ENCODE measurements around the gene ADD3.

Gene ADD3

GRCh38 chr10:110023785-110024465 is 16.1 kb downstream of the ADD3 start:
- no peak overlapping the region for H3K4me3 ChIP-seq (ENCODE audit: low read depth, low read length, poor library complexity, severe bottlenecking)
- no peaks in the 10 kb centered on the region for H3K9me2 ChIP-seq (ENCODE audit: low read depth, low read length)
- TF ChIP-seq EZH2 (IDR thresholded peaks at IDR 0.05; ENCODE audit: borderline replicate concordance, low read length), result no peak
- TF ChIP-seq, protein P1, sequence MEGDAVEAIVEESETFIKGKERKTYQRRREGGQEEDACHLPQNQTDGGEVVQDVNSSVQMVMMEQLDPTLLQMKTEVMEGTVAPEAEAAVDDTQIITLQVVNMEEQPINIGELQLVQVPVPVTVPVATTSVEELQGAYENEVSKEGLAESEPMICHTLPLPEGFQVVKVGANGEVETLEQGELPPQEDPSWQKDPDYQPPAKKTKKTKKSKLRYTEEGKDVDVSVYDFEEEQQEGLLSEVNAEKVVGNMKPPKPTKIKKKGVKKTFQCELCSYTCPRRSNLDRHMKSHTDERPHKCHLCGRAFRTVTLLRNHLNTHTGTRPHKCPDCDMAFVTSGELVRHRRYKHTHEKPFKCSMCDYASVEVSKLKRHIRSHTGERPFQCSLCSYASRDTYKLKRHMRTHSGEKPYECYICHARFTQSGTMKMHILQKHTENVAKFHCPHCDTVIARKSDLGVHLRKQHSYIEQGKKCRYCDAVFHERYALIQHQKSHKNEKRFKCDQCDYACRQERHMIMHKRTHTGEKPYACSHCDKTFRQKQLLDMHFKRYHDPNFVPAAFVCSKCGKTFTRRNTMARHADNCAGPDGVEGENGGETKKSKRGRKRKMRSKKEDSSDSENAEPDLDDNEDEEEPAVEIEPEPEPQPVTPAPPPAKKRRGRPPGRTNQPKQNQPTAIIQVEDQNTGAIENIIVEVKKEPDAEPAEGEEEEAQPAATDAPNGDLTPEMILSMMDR (IDR thresholded peaks at IDR 0.05; ENCODE audit: low read length), result no peak
- no peaks in the 10 kb centered on the region for H3K36me3 ChIP-seq (ENCODE audit: insufficient read depth, low read length)
- no peak overlapping the region for H3K27ac ChIP-seq (ENCODE audit: low read depth, low read length, poor library complexity, severe bottlenecking)
- H3K4me2 ChIP-seq (ENCODE audit: low read length), result no peak overlapping the region
- peaks cover 94% of the 10 kb centered on the region for H3K79me2 ChIP-seq (ENCODE audit: insufficient read depth, low read length)
- no peaks in the 10 kb centered on the region for H4K20me1 ChIP-seq (ENCODE audit: insufficient read depth, low read length)
- H3K4me1 ChIP-seq (ENCODE audit: insufficient read depth, low read length, severe bottlenecking), result peaks cover 10% of the 10 kb centered on the region
- H3F3A ChIP-seq (ENCODE audit: insufficient read depth, low read length), result no peaks in the 10 kb centered on the region
- no peak overlapping the region for H3K9ac ChIP-seq (ENCODE audit: low read length)
- no peaks in the 10 kb centered on the region for H3K27me3 ChIP-seq (ENCODE audit: insufficient read depth, low read length)
- H2AFZ ChIP-seq (ENCODE audit: low read length), result no peak overlapping the region
- no peaks in the 10 kb centered on the region for H3K9me3 ChIP-seq (ENCODE audit: low read length)

- no peak for TF ChIP-seq EZH2 (IDR thresholded peaks at IDR 0.05; ENCODE audit: borderline replicate concordance, low read length)
- no peak overlapping the region for H3K4me3 ChIP-seq (ENCODE audit: low read depth, low read length, poor library complexity, severe bottlenecking)
- no peaks in the 10 kb centered on the region for H3F3A ChIP-seq (ENCODE audit: insufficient read depth, low read length)
- H3K36me3 ChIP-seq (ENCODE audit: insufficient read depth, low read length), result no peaks in the 10 kb centered on the region
- no peaks in the 10 kb centered on the region for H3K27me3 ChIP-seq (ENCODE audit: insufficient read depth, low read length)
- H3K79me2 ChIP-seq (ENCODE audit: insufficient read depth, low read length), result peaks cover 95% of the 10 kb centered on the region
- H2AFZ ChIP-seq (ENCODE audit: low read length), result no peak overlapping the region
- H3K9ac ChIP-seq (ENCODE audit: low read length), result no peak overlapping the region
- H3K27ac ChIP-seq (ENCODE audit: low read depth, low read length, poor library complexity, severe bottlenecking), result no peak overlapping the region
- H4K20me1 ChIP-seq (ENCODE audit: insufficient read depth, low read length), result no peaks in the 10 kb centered on the region
- no peaks in the 10 kb centered on the region for H3K9me3 ChIP-seq (ENCODE audit: low read length)
- H3K4me2 ChIP-seq (ENCODE audit: low read length), result no peak overlapping the region
- H3K9me2 ChIP-seq (ENCODE audit: low read depth, low read length), result no peaks in the 10 kb centered on the region
- peaks cover 3% of the 10 kb centered on the region for H3K4me1 ChIP-seq (ENCODE audit: insufficient read depth, low read length, severe bottlenecking)
Observed at GRCh38 chr10:110029450-110029849, 21.7 kb downstream of the ADD3 start.

DNA sequence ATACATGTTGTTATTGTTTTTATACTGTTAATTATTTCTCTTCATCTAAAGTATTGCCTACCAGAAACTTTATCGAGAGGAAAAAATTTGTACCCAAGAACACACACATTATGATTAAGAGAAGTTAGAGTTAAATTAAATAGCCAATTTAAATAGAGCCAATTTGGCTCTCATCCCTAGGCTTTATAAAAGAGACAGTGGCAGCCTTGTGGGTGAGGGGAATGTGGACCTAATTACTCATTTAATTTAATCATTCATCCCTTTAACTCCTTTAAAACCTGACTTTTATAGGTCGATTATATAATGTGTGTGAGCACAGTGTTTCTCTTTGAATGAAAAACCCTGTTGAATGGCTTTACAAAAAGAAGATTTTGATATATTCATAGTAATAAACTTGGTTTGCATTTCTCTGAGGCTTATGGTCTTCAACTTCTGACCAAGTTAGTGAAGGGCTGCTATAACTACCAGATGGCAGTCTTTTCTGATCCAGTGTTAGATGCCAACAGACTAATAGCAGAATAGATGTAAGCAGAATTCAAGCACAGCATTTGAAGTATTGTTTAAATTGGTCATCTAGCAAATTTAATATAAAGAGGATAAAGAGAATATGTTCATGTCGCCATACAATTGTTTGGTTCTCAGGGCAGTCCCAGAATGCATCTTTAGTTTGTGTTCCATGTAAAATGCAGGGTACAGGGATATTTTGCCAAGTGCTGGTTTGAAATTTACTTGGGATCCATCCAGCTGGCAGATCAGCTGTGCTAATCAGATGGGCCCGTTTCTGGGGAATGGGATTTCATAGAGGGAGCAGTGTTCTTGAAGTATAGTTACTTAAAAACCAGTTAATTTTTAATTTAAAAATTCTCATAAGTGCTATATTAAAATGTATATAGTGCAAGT is 25.3 kb downstream of the ADD3 start:
- Histone ChIP-seq H3K9ac (ENCODE audit: low read length) (no peak overlapping the region), H3K9me2 (ENCODE audit: low read depth, low read length) (no peaks in the 10 kb centered on the region), H3K27me3 (ENCODE audit: insufficient read depth, low read length) (no peaks in the 10 kb centered on the region), H3K4me1 (ENCODE audit: insufficient read depth, low read length, severe bottlenecking) (peaks cover 13% of the 10 kb centered on the region), H3F3A (ENCODE audit: insufficient read depth, low read length) (no peaks in the 10 kb centered on the region), H3K36me3 (ENCODE audit: insufficient read depth, low read length) (no peaks in the 10 kb centered on the region), H2AFZ (ENCODE audit: low read length) (no peak overlapping the region), H3K4me3 (ENCODE audit: low read depth, low read length, poor library complexity, severe bottlenecking) (no peak overlapping the region), H4K20me1 (ENCODE audit: insufficient read depth, low read length) (no peaks in the 10 kb centered on the region), H3K9me3 (ENCODE audit: low read length) (no peaks in the 10 kb centered on the region), H3K79me2 (ENCODE audit: insufficient read depth, low read length) (peaks cover 72% of the 10 kb centered on the region), H3K4me2 (ENCODE audit: low read length) (no peak overlapping the region), H3K27ac (ENCODE audit: low read depth, low read length, poor library complexity, severe bottlenecking) (no peak overlapping the region)
- TF ChIP-seq, protein P1 (IDR thresholded peaks at IDR 0.05; ENCODE audit: low read length), result no peak
- TF ChIP-seq EZH2 (IDR thresholded peaks at IDR 0.05; ENCODE audit: borderline replicate concordance, low read length), result no peak
